Loucy (cell line): Measurements from ENCODE around the gene NRM.

ENCODE experiments used
- H2AFZ ChIP-seq: fragments of 200-600 bp; sonication (generic); 2 replicates; pipeline ENCODE4 v1.6.0; 2016; ENCODE audit warnings: antibody characterized with exemption, mild to moderate bottlenecking, low read length, moderate library complexity
- H3F3A ChIP-seq: fragments of 200-600 bp; 2 replicates; pipeline ENCODE4 v1.6.0; 2016; ENCODE audit warnings: antibody characterized with exemption, low read depth, mild to moderate bottlenecking
- H3K27me3 ChIP-seq: fragments of 200-600 bp; sonication (generic); 2 replicates; pipeline ENCODE4 v1.6.1; 2014; ENCODE audit warnings: low read length, mild to moderate bottlenecking; ENCODE audit not compliant: insufficient read depth, poor library complexity, severe bottlenecking
- H3K36me3 ChIP-seq: fragments of 200-600 bp; sonication (generic); 2 replicates; pipeline ENCODE4 v1.6.1; 2016; ENCODE audit warnings: low read length; ENCODE audit not compliant: insufficient read depth
- H3K4me1 ChIP-seq: fragments of 200-600 bp; sonication (generic); 2 replicates; pipeline ENCODE4 v1.5.1; 2014; ENCODE audit warnings: low read length, mild to moderate bottlenecking; ENCODE audit not compliant: insufficient read depth, poor library complexity, severe bottlenecking
- H3K4me2 ChIP-seq: fragments of 200-600 bp; sonication (generic); 2 replicates; pipeline ENCODE4 v1.6.0; 2014; ENCODE audit warnings: antibody characterized with exemption, low read length, low read depth, mild to moderate bottlenecking; ENCODE audit not compliant: poor library complexity, severe bottlenecking
- H3K4me3 ChIP-seq: fragments of 200-600 bp; sonication (generic); 2 replicates; pipeline ENCODE4 v1.5.1; 2014; ENCODE audit warnings: low read length, mild to moderate bottlenecking, mixed read lengths; ENCODE audit not compliant: poor library complexity, severe bottlenecking
- H3K79me2 ChIP-seq: fragments of 200-600 bp; sonication (generic); 2 replicates; pipeline ENCODE4 v1.6.1; 2014; ENCODE audit warnings: low read length; ENCODE audit not compliant: insufficient read depth
- H3K9ac ChIP-seq: fragments of 200-600 bp; sonication (generic); 2 replicates; pipeline ENCODE4 v1.6.0; 2014; ENCODE audit warnings: mild to moderate bottlenecking, low read depth, low read length, moderate library complexity; ENCODE audit not compliant: poor library complexity, severe bottlenecking
- H3K9me2 ChIP-seq: fragments of 200-600 bp; sonication (generic); replicated peaks from 2 replicates; pipeline ENCODE4 v1.6.1; 2016; ENCODE audit warnings: low read depth, low read length, mixed read lengths
- H3K9me3 ChIP-seq: fragments of 200-600 bp; sonication (generic); 2 replicates; pipeline ENCODE4 v1.6.1; 2014; ENCODE audit warnings: mild to moderate bottlenecking, antibody characterized with exemption, low read length, low read depth; ENCODE audit not compliant: insufficient read depth
- H4K20me1 ChIP-seq: fragments of 200-600 bp; sonication (generic); 2 replicates; pipeline ENCODE4 v1.6.0; 2014; ENCODE audit warnings: antibody characterized with exemption, low read length, mild to moderate bottlenecking; ENCODE audit not compliant: insufficient read depth, poor library complexity, severe bottlenecking
- EZH2phosphoT487 ChIP-seq: fragments of 200-600 bp; IDR thresholded peaks from 2 replicates; pipeline ENCODE4 v1.6.1; 2018; ENCODE audit warnings: antibody characterized with exemption, mild to moderate bottlenecking, moderate library complexity, borderline replicate concordance
- TF ChIP-seq, protein P1 (sequence below): fragments of 200-600 bp; sonication (generic); conservative IDR thresholded peaks from 2 replicates; pipeline ENCODE4 v1.5.1; 2014; ENCODE audit warnings: mild to moderate bottlenecking, antibody characterized with exemption, low read length

NRM gene

GRCh38 chr6:30727920-30728553 is 37.3 kb upstream of the NRM start:
- Histone ChIP-seq H4K20me1 (peaks cover 53% of the 10 kb centered on the region), H3K9me3 (no peaks in the 10 kb centered on the region), H3K27me3 (no peaks in the 10 kb centered on the region), H3K9me2 (no peaks in the 10 kb centered on the region), H3K4me1 (peaks cover 23% of the 10 kb centered on the region), H3K4me3 (no peak overlapping the region), H3K79me2 (peaks cover 49% of the 10 kb centered on the region), H3K4me2 (no peak overlapping the region), H3K9ac (no peak overlapping the region), H2AFZ (no peak overlapping the region), H3F3A (peaks cover 22% of the 10 kb centered on the region), H3K36me3 (peaks cover 56% of the 10 kb centered on the region)
- no peak for TF ChIP-seq EZH2phosphoT487
- TF ChIP-seq, protein P1, sequence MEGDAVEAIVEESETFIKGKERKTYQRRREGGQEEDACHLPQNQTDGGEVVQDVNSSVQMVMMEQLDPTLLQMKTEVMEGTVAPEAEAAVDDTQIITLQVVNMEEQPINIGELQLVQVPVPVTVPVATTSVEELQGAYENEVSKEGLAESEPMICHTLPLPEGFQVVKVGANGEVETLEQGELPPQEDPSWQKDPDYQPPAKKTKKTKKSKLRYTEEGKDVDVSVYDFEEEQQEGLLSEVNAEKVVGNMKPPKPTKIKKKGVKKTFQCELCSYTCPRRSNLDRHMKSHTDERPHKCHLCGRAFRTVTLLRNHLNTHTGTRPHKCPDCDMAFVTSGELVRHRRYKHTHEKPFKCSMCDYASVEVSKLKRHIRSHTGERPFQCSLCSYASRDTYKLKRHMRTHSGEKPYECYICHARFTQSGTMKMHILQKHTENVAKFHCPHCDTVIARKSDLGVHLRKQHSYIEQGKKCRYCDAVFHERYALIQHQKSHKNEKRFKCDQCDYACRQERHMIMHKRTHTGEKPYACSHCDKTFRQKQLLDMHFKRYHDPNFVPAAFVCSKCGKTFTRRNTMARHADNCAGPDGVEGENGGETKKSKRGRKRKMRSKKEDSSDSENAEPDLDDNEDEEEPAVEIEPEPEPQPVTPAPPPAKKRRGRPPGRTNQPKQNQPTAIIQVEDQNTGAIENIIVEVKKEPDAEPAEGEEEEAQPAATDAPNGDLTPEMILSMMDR = peak; percentile 20; the same call in 1 of the 2 replicates

DNA sequence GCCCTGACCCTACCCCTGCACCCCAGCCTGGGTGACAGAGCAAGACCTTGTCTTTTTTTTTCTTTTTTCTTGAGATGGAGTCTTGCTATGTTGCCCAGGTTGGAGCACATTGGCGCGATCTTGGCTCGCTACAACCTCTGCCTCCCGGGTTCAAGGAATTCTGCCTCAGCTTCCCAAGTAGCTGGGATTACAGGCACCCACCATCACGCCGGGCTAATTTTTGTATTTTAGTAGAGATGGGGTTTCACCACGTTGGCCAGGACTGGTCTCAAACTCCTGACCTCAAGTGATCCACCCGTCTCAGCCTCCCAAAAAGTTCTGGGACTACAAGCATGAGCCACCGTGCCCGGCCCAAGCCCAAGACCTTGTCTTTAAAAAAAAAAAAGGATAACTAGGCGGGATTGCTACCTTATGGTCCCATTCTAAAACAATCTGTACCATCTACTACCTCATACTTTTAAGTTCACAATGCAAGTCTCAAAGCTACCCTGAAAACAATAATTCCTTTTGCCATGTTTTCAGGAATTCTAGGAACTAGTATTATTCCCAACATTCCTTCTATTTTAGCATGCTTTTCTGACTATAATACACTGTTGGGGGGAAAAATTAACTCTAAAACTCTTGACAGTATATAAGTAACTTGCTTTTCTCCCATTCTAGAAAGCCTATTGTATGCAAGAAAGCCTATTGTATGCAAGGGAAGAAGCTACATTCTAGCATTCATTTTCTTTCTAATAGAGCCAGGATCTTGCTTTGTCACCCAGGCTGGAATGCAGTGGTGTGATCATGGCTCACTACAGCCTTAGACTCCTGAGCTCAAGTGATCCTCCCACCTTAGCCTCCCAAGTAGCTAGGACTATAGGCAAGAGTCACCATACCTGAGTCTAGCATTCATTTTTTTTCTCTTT is 36.0 kb upstream of the NRM start:
- Histone ChIP-seq H3K9ac (no peak overlapping the region), H3K36me3 (peaks cover 66% of the 10 kb centered on the region), H4K20me1 (peaks cover 64% of the 10 kb centered on the region), H3K9me2 (no peaks in the 10 kb centered on the region), H3K4me3 (no peak overlapping the region), H3K4me2 (no peak overlapping the region), H2AFZ (no peak overlapping the region), H3K79me2 (peaks cover 62% of the 10 kb centered on the region), H3F3A (peaks cover 22% of the 10 kb centered on the region), H3K9me3 (no peaks in the 10 kb centered on the region), H3K27me3 (peaks cover 2% of the 10 kb centered on the region), H3K4me1 (peaks cover 27% of the 10 kb centered on the region)
- TF ChIP-seq, protein P1 = no peak
- TF ChIP-seq EZH2phosphoT487 = no peak

DNA sequence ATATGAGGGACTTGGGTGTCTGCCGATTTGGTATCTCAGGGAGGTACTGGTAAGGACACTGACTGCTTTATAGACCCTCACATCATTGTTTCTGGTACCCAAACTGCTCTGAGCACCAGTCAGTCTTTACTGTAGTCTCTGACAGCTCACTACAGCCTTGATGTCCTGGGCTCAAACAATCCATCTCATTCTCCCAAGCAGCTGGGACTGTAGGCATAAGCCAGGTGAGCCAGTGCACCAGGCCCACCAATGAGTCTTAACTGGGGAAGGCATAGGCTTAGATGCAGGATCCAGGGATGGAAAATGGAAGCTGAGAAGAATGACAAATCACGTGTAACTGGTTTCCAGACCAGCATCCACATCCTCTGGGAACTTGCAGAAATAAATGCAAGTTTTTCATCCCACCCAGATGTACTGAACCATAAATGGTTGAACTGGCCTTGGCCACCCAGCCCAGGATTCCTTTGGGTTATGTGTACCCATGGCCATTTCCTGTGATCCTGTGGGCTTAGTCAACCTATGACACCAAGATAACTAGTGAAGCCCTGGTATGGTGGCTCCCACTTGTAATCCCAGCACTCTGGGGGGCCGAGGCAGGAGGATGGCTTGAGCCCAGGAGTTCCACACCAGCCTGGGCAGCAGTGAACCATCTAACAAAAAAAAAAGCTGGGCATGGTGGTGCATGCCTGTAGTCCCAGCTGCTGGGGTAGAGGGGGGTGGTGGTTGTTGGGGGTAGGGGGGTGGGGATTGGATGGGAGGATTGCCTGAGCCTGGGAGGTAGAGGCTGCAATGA is 35.1 kb upstream of the NRM start:
- peaks cover 69% of the 10 kb centered on the region for H3K36me3 ChIP-seq
- peaks cover 70% of the 10 kb centered on the region for H3K79me2 ChIP-seq
- H3K4me2 ChIP-seq = peak overlapping the region; percentile 100

More for the DNA sequence above, 35.1 kb upstream of the NRM start:
- Histone ChIP-seq H4K20me1 (peaks cover 70% of the 10 kb centered on the region), H3K27me3 (peaks cover 8% of the 10 kb centered on the region), H3K4me3 (peak overlapping the region; percentile 98), H3K9me2 (no peaks in the 10 kb centered on the region), H3F3A (peaks cover 24% of the 10 kb centered on the region), H3K9ac (peak overlapping the region; percentile 38), H3K9me3 (no peaks in the 10 kb centered on the region), H2AFZ (no peak overlapping the region), H3K4me1 (peaks cover 27% of the 10 kb centered on the region)
- TF ChIP-seq EZH2phosphoT487 = no peak
- TF ChIP-seq, protein P1 = no peak
